Epithelial cell of proximal tubule (primary cell): Measurements from ENCODE around the gene AMBRA1. TPM values are rescaled to one million over a fixed set of nuclear protein-coding genes. Genes with fewer than 3 reads are reported as not detected.

Experiments used
- DNase-seq: peaks from one replicate; pipeline ENCODE4 v3.0.0-alpha.2; 2011; ENCODE audit warnings: low read depth
- H3K4me3 ChIP-seq: 2 replicates; pipeline ENCODE4 v1.5.1; 2011; ENCODE audit warnings: low read depth, mild to moderate bottlenecking, low read length
- CTCF ChIP-seq: conservative IDR thresholded peaks from 2 replicates; pipeline ENCODE4 v1.5.1; 2012; ENCODE audit warnings: low read depth, mild to moderate bottlenecking, low read length
- total RNA-seq: library from RNA; depleted of rRNA; stranded (reverse); fragments of >200 nt; gene quantifications from 2 replicates; pipeline ENCODE4 v1.2.3, GENCODE V29; 2015

AMBRA1 gene
- total RNA-seq, 1 donor from 2014 or later = 21.0 TPM

GRCh38 chr11:46535688-46536087 is 58.1 kb downstream of the AMBRA1 start:
- no peak for DNase-seq
- TF ChIP-seq CTCF = no peak
- no peak overlapping the region for H3K4me3 ChIP-seq

- no peak overlapping the region for H3K4me3 ChIP-seq
- no peak for DNase-seq
- TF ChIP-seq CTCF = no peak
These were observed 59.1 kb downstream of the AMBRA1 start for GRCh38 chr11:46534711-46535110.

- TF ChIP-seq CTCF = no peak
- DNase-seq = no peak
- no peak overlapping the region for H3K4me3 ChIP-seq
These were observed 60.3 kb downstream of the AMBRA1 start for GRCh38 chr11:46533396-46534100.

GRCh38 chr11:46529928-46530574 is 63.8 kb downstream of the AMBRA1 start:
- no peak for TF ChIP-seq CTCF
- no peak for DNase-seq
- H3K4me3 ChIP-seq = no peak overlapping the region

GRCh38 chr11:46529095-46529905 is 64.5 kb downstream of the AMBRA1 start:
- no peak for DNase-seq
- peak; percentile 92 for TF ChIP-seq CTCF
- no peak overlapping the region for H3K4me3 ChIP-seq

- no peak for TF ChIP-seq CTCF
- no peak for DNase-seq
- no peak overlapping the region for H3K4me3 ChIP-seq
These were observed 65.3 kb downstream of the AMBRA1 start for GRCh38 chr11:46528445-46529094.
